HepG2 (cell line): ENCODE results near the gene RNF175. TPM values are rescaled to one million over a fixed set of nuclear protein-coding genes. Genes with fewer than 3 reads are reported as not detected.

Experiments
- ATAC-seq: fragments of 200-7000 bp; cut with Tn5 transposase; 3 replicates; pipeline ENCODE4 v1.9.1; 2020; ENCODE audit warnings: mild to moderate bottlenecking, moderate library complexity
- BruUV-seq: library from RNA; stranded (reverse); fragments of 400-500 nt; replicated peaks from 2 replicates; lab custom pipeline; 2021; lab: Mats Ljungman, UMichigan
- CTCF ChIA-PET: fragments of 300-600 bp; formaldehyde crosslinking; extraction: SDS; loops from one replicate; lab custom pipeline; 2021; ENCODE audit warnings: low total read pairs, inconsistent platforms, low intra/inter-chr PET ratio; lab: Yijun Ruan, JAX
- POLR2A ChIA-PET: fragments of 350-600 bp; sonication (Branson Sonifier 250); formaldehyde crosslinking; loops from one replicate; lab custom pipeline; 2020; ENCODE audit warnings: antibody characterized with exemption, inconsistent platforms; lab: Yijun Ruan, JAX
- DNase-seq: peaks from one replicate; pipeline ENCODE4 v3.0.0-alpha.2; 2015; ENCODE audit warnings: low spot score
- FAIRE-seq: peaks from 3 replicates; lab custom pipeline; 2011; peaks lifted over from hg19 to GRCh38; lab: Jason Lieb, UNC
- H2AFZ ChIP-seq: one replicate; pipeline ENCODE4 v1.6.1; 2011; ENCODE audit warnings: low read length, inconsistent platforms
- H3K27ac ChIP-seq: fragments of 300-600 bp; 3 replicates; pipeline ENCODE4 v1.8.0; 2011; ENCODE audit warnings: mixed run types, mild to moderate bottlenecking, mixed read lengths, low read length, inconsistent platforms; ENCODE audit not compliant: insufficient read depth; ENCODE audit errors: extremely low read length
- H3K27me3 ChIP-seq, 2 experiments: fragments of 200-600 bp in 1 of 2; 2 replicates in 1 of 2; 3 replicates in 1 of 2; pipeline versions ENCODE4 v1.6.0 to v1.8.0; 2011; ENCODE audit warnings: low read length in 2 of 2, mild to moderate bottlenecking in 2 of 2, moderate library complexity in 2 of 2, inconsistent platforms in 1 of 2; ENCODE audit not compliant: insufficient read depth in 2 of 2, control insufficient read depth in 1 of 2
- H3K36me3 ChIP-seq, 2 experiments: fragments of 200-600 bp in 1 of 2; replicated peaks in 1 of 2; 2 replicates in 1 of 2; 3 replicates in 1 of 2; pipeline versions ENCODE4 v1.5.1 to v1.8.0; 2011; ENCODE audit warnings: low read length in 2 of 2, inconsistent platforms in 1 of 2; ENCODE audit not compliant: insufficient read depth in 2 of 2, control insufficient read depth in 1 of 2
- H3K4me1 ChIP-seq: 2 replicates; pipeline ENCODE4 v1.5.1; 2012; ENCODE audit warnings: low read length, inconsistent platforms; ENCODE audit not compliant: insufficient read depth
- H3K4me2 ChIP-seq: 2 replicates; pipeline ENCODE4 v1.6.0; 2011; ENCODE audit warnings: low read depth, low read length, inconsistent platforms
- H3K4me3 ChIP-seq, 3 experiments: fragments of 200-600 bp in 1 of 3; sonication (generic), shearing (Covaris generic) in 1 of 3; replicated peaks in 1 of 3; 2 replicates each; pipeline ENCODE4 v1.5.1; 2011 to 2016; ENCODE audit warnings: low read length in 3 of 3, inconsistent platforms in 2 of 3, low read depth in 2 of 3, mild to moderate bottlenecking in 2 of 3, control low read depth in 1 of 3, mixed read lengths in 1 of 3; ENCODE audit not compliant: insufficient read depth in 1 of 3
- H3K79me2 ChIP-seq: one replicate; pipeline ENCODE4 v1.6.1; 2011; ENCODE audit warnings: low read length, inconsistent platforms; ENCODE audit not compliant: insufficient read depth
- H3K9ac ChIP-seq: 2 replicates; pipeline ENCODE4 v1.6.0; 2011; ENCODE audit warnings: mild to moderate bottlenecking, low read depth, low read length, inconsistent platforms; ENCODE audit not compliant: insufficient read depth
- H3K9me3 ChIP-seq: 2 replicates; pipeline ENCODE4 v1.5.1; 2012; ENCODE audit warnings: mild to moderate bottlenecking, low read length
- H4K20me1 ChIP-seq: 2 replicates; pipeline ENCODE4 v1.6.0; 2011; ENCODE audit warnings: inconsistent platforms, mild to moderate bottlenecking, low read length, moderate library complexity; ENCODE audit not compliant: insufficient read depth
- ARNT2 ChIP-seq: sonication (generic); formaldehyde crosslinking; IDR thresholded peaks from 2 replicates; pipeline ENCODE4 v1.8.0; 2022; ENCODE audit warnings: mild to moderate bottlenecking, low read depth, missing genetic modification reagents, moderate library complexity
- ATRX ChIP-seq: sonication (generic); formaldehyde crosslinking; IDR thresholded peaks from 2 replicates; pipeline ENCODE4 v1.4.0; 2020; ENCODE audit warnings: missing genetic modification reagents, borderline replicate concordance
- DR1 ChIP-seq: sonication (generic); formaldehyde crosslinking; IDR thresholded peaks from 2 replicates; pipeline ENCODE4 v1.8.0; 2021; ENCODE audit warnings: mild to moderate bottlenecking, missing genetic modification reagents, inconsistent platforms
- HNRNPUL1 ChIP-seq: fragments of 200-400 bp; formaldehyde crosslinking; IDR thresholded peaks from 2 replicates; pipeline ENCODE4 v1.6.1; 2017; ENCODE audit warnings: low read depth, mild to moderate bottlenecking, low read length, moderate library complexity
- NCOA2 ChIP-seq: sonication (generic); formaldehyde crosslinking; IDR thresholded peaks from 2 replicates; pipeline ENCODE4 v1.8.0; 2022; ENCODE audit warnings: inconsistent platforms
- NFATC3 ChIP-seq: sonication (generic); formaldehyde crosslinking; IDR thresholded peaks from 2 replicates; pipeline ENCODE4 v1.5.1; 2020; ENCODE audit warnings: mild to moderate bottlenecking, missing genetic modification reagents
- RFX1 ChIP-seq: fragments of 450-650 bp; IDR thresholded peaks from 2 replicates; pipeline ENCODE4 v1.6.1; 2017
- ZBTB7A ChIP-seq: sonication (generic); formaldehyde crosslinking; IDR thresholded peaks from 2 replicates; pipeline ENCODE4 v1.8.0; 2022; ENCODE audit warnings: mild to moderate bottlenecking, missing genetic modification reagents
- ZNF569 ChIP-seq: sonication (generic); formaldehyde crosslinking; IDR thresholded peaks from 2 replicates; pipeline ENCODE4 v1.5.0; 2020; ENCODE audit warnings: mild to moderate bottlenecking, missing genetic modification reagents, moderate library complexity, borderline replicate concordance
- ZNF737 ChIP-seq: sonication (generic); formaldehyde crosslinking; IDR thresholded peaks from 2 replicates; pipeline ENCODE4 v1.5.0; 2020; ENCODE audit warnings: missing genetic modification reagents, mild to moderate bottlenecking, borderline replicate concordance
- ZNF772 ChIP-seq: sonication (generic); formaldehyde crosslinking; IDR thresholded peaks from 2 replicates; pipeline ENCODE4 v1.5.0; 2020; ENCODE audit warnings: mild to moderate bottlenecking, missing genetic modification reagents
- WGBS: methylation state at CpG from one replicate; pipeline ENCODE4 v1.1.6; 2017; ENCODE audit warnings: low lambda C conversion rate; 5-methylcytosine and 5-hydroxymethylcytosine counted together
- in situ Hi-C: cut with HindIII; loops from 2 replicates; pipeline ENCODE4 v1.10.0; 2017; ENCODE audit warnings: low pct_unique_long_range_greater_than_20kb; ENCODE audit not compliant: extremely low pct_ligation_motif_present
- intact Hi-C: fragments of 100-400 bp; cut with micrococcal nuclease; formaldehyde crosslinking; loops from one replicate; pipeline ENCODE4 v1.10.0; 2022; ENCODE audit not compliant: unreplicated experiment
- polyA plus RNA-seq, 8 experiments: library from polyadenylated mRNA; depleted of rRNA in 3 of 8; stranded (reverse) in 7 of 8; unstranded in 1 of 8; fragments of >200 nt; fragmentation: Illumina TruSeq in 4 of 8; extraction: Trizol in 4 of 8; gene quantifications; 2 replicates each; pipeline versions ENCODE4 v1.2.1 to v1.2.3, GENCODE V29; 2011 to 2016; ENCODE audit warnings: low read depth in 4 of 8, missing spikeins in 1 of 8, mixed read lengths in 1 of 8; ENCODE audit not compliant: insufficient read depth in 1 of 8
- total RNA-seq, 5 experiments: library from RNA; depleted of rRNA; stranded (reverse); fragments of >200 nt; fragmentation: Illumina TruSeq; extraction: Trizol; gene quantifications; 2 replicates each; pipeline ENCODE4 v1.2.3, GENCODE V29; 2016; ENCODE audit warnings: low read depth in 1 of 5
- TF ChIP-seq, protein P1 (sequence below): fragments of 450-650 bp; IDR thresholded peaks from 2 replicates; pipeline ENCODE4 v1.6.1; 2017; ENCODE audit warnings: mild to moderate bottlenecking

Gene RNF175
- total and polyA plus RNA-seq, 2 of the 13 experiments (the other 11 are each of a cell fraction or from before 2014, with no cell fraction given), result not detected

DNA sequence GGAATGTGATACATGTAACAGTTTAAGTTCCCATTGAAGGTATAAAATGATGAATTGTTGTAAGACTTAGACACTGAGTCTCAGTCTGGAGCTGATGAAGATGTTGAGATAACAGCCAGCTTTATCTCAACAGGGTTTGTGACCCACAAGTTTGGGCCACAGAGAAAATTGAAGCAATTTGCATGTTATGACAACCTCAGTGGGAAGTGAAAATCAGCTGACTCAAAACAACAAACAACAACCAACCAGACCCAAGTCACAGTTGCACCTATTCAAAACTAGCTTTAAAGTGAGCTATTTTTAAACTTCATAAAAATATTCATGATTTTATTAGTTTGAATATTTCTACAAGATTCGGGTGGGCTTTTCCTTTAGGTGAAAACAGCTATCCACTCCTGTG, 21.1 kb upstream of the RNF175 start:
- no peak for FAIRE-seq
- no TSS peak for BruUV-seq

DNA sequence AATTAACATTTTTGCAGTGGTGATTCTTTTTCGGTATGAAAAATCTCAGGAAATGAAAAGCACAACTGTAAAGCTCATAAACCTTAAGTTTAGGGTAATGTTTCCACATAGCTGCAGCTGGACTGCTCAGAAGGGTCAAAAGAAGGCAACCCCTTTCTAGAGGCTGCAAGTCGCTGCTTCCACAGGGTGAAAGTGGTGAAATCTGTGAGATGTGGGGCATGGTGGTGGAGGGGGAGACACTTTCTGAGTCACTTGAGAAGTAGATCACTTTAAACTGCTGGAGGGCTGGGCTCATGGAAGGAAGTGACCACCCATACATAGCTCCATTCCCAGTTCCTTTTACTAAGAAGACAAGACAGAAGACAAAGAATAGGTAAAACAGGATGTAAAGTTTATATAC, 20.4 kb upstream of the RNF175 start:
- intact Hi-C loops, result loop anchor here (10.0 kb wide), 1 partner anchor 535 kb away; no protein-coding TSS in a partner anchor
- Histone ChIP-seq H3K36me3 (no peaks in the 10 kb centered on the region), H3K27me3 (peaks cover 3 to 14% of the 10 kb centered on the region in 2 experiments; a peak in 3 of 5 replicates), H3K79me2 (no peaks in the 10 kb centered on the region), H3K4me3 (no peak overlapping the region), H3K9me3 (no peaks in the 10 kb centered on the region), H2AFZ (no peak overlapping the region), H4K20me1 (no peaks in the 10 kb centered on the region), H3K4me1 (no peaks in the 10 kb centered on the region), H3K27ac (no peak overlapping the region), H3K9ac (no peak overlapping the region), H3K4me2 (no peak overlapping the region)
- POLR2A ChIA-PET, result no interaction called here
- FAIRE-seq, result no peak
- CTCF ChIA-PET, result no interaction called here
- in situ Hi-C loops, result no loop called here
- WGBS, result 0% methylated on average over 2 of the region's 2 CpGs
- no peak for DNase-seq
- ATAC-seq, result no peak
- no TSS peak for BruUV-seq
- no peak for TF ChIP-seq DR1
- no peak for TF ChIP-seq NFATC3 (CRISPR knock-in tag)
- no peak for TF ChIP-seq NCOA2 (CRISPR knock-in tag)
- TF ChIP-seq, protein P1, sequence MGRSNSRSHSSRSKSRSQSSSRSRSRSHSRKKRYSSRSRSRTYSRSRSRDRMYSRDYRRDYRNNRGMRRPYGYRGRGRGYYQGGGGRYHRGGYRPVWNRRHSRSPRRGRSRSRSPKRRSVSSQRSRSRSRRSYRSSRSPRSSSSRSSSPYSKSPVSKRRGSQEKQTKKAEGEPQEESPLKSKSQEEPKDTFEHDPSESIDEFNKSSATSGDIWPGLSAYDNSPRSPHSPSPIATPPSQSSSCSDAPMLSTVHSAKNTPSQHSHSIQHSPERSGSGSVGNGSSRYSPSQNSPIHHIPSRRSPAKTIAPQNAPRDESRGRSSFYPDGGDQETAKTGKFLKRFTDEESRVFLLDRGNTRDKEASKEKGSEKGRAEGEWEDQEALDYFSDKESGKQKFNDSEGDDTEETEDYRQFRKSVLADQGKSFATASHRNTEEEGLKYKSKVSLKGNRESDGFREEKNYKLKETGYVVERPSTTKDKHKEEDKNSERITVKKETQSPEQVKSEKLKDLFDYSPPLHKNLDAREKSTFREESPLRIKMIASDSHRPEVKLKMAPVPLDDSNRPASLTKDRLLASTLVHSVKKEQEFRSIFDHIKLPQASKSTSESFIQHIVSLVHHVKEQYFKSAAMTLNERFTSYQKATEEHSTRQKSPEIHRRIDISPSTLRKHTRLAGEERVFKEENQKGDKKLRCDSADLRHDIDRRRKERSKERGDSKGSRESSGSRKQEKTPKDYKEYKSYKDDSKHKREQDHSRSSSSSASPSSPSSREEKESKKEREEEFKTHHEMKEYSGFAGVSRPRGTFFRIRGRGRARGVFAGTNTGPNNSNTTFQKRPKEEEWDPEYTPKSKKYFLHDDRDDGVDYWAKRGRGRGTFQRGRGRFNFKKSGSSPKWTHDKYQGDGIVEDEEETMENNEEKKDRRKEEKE, result no peak
- TF ChIP-seq ZBTB7A (CRISPR knock-in tag), result no peak
- TF ChIP-seq ZNF772, result no peak

More for the DNA sequence above, 21.1 kb upstream of the RNF175 start:
- in situ Hi-C loops (no loop called here), intact Hi-C loops (loop anchor here (10.0 kb wide), 1 partner anchor 534 kb away; no protein-coding TSS in a partner anchor)
- Histone ChIP-seq H3K4me2 (no peak overlapping the region), H3K79me2 (no peaks in the 10 kb centered on the region), H3K9me3 (no peaks in the 10 kb centered on the region), H2AFZ (no peak overlapping the region), H3K4me1 (no peaks in the 10 kb centered on the region), H3K27ac (no peak overlapping the region), H3K27me3 (peaks cover 3 to 14% of the 10 kb centered on the region in 2 experiments; a peak in 3 of 5 replicates), H3K4me3 (no peak overlapping the region), H3K36me3 (no peaks in the 10 kb centered on the region), H4K20me1 (no peaks in the 10 kb centered on the region), H3K9ac (no peak overlapping the region)
- no peak for TF ChIP-seq RFX1
- TF ChIP-seq HNRNPUL1, result no peak
- TF ChIP-seq ZNF737 (CRISPR knock-in tag), result no peak
- TF ChIP-seq ARNT2 (CRISPR knock-in tag), result no peak
- no peak for TF ChIP-seq ATRX
- TF ChIP-seq ZNF569, result no peak
- ChIA-PET CTCF (no interaction called here), POLR2A (no interaction called here)
- 0% methylated on average over 1 of the region's 1 CpG for whole genome bisulfite sequencing
- no peak for DNase-seq
- ATAC-seq, result no peak
